NT2/D1 (cell line): ENCODE measurements around the gene RCAN1.

Experiments
- SUZ12 ChIP-seq: IDR thresholded peaks from 2 replicates; pipeline ENCODE4 v1.6.1; 2011; ENCODE audit not compliant: insufficient read length, insufficient read depth; ENCODE audit errors: extremely low read depth
- YY1 ChIP-seq: IDR thresholded peaks from 2 replicates; pipeline ENCODE4 v1.6.1; 2011; ENCODE audit not compliant: insufficient read length, insufficient read depth
- ZNF274 ChIP-seq: IDR thresholded peaks from 2 replicates; pipeline ENCODE4 v1.6.1; 2011; ENCODE audit warnings: mild to moderate bottlenecking, low read depth, low read length

DNA sequence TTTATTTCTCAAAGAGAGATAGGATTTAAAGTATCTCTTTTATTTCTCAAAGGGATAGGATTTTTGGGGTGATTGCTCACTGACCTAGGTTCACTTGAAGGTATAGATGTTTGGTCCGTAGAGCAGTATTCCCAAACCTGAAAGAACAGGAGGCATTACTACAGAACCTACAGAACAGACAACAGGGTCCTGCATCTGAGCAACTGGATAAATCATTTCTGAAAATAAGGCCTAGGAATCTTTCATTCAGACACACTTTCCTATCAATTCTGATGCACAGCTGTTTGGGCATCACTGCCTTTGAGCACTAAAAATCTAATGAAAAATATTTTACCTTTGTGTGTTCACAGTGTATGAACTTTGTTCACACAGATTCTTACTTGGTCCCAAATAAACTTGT is 36.7 kb upstream of the RCAN1 start:
- TF ChIP-seq SUZ12 (no peak), ZNF274 (no peak), YY1 (no peak)
